NCI-H748 (cell line): ENCODE results near the gene NEMF.
"Not testable (repeated sequence)": the region's sequence is repeated elsewhere in the genome, so short reads cannot be mapped to it uniquely, and the experiment has no call there.

Experiments used
- DNase-seq: peaks from one replicate; lab custom pipeline; 2025; ENCODE audit not compliant: unreplicated experiment; lab: John Stamatoyannopoulos, UW

NEMF gene

GRCh38 chr14:49852301-49853157 is at the start of gene NEMF:
Gene NEMF, minus strand, starts transcription at chr14:49852788. Its CDS starts 35 bp downstream, at chr14:49852753.
- peak; percentile 91 for DNase-seq

- no peak for DNase-seq
Measured at GRCh38 chr14:49900973-49901372, 48.4 kb upstream of the NEMF start.

GRCh38 chr14:49898485-49898884 is 45.9 kb upstream of the NEMF start:
- no peak for DNase-seq

GRCh38 chr14:49897965-49898364 is 45.4 kb upstream of the NEMF start:
- DNase-seq: no peak

GRCh38 chr14:49897414-49897813 is 44.8 kb upstream of the NEMF start:
- no peak for DNase-seq

- no peak for DNase-seq
Measured at GRCh38 chr14:49896966-49897365, 44.4 kb upstream of the NEMF start.

- DNase-seq: not testable (repeated sequence)
Measured at GRCh38 chr14:49896272-49896671, 43.7 kb upstream of the NEMF start.

GRCh38 chr14:49895480-49895879 is 42.9 kb upstream of the NEMF start:
- DNase-seq: no peak

- not testable (repeated sequence) for DNase-seq
Measured at GRCh38 chr14:49894214-49895107, 41.9 kb upstream of the NEMF start.

GRCh38 chr14:49893309-49894213 is 41.0 kb upstream of the NEMF start:
- peak; percentile 75 for DNase-seq

GRCh38 chr14:49892636-49893308 is 40.2 kb upstream of the NEMF start, which contains the start of gene ARF6:
Gene ARF6, plus strand, starts transcription at chr14:49893082. Its CDS starts 655 bp downstream, at chr14:49893737.
- peak; percentile 98 for DNase-seq

GRCh38 chr14:49892301-49892635 is 39.7 kb upstream of the NEMF start:
- DNase-seq: peak; percentile 76

- DNase-seq: no peak
Measured at GRCh38 chr14:49888293-49888692, 35.7 kb upstream of the NEMF start.

- DNase-seq: no peak
Measured at GRCh38 chr14:49886523-49886922, 33.9 kb upstream of the NEMF start.

GRCh38 chr14:49882826-49883694 is 30.5 kb upstream of the NEMF start:
- no peak for DNase-seq

- no peak for DNase-seq
Measured at GRCh38 chr14:49881350-49882001, 28.9 kb upstream of the NEMF start.

GRCh38 chr14:49880267-49881064 is 27.9 kb upstream of the NEMF start:
- no peak for DNase-seq

- peak; percentile 66 for DNase-seq
Measured at GRCh38 chr14:49879646-49880204, 27.1 kb upstream of the NEMF start.
